Activated T-helper 17 cell treated with anti-CD3 and anti-CD28 coated beads, Interleukin-2, amount 50 U/mL, for 72 hours (primary cell): ENCODE results near the gene RLF. TPM values are rescaled to one million over a fixed set of nuclear protein-coding genes. Genes with fewer than 3 reads are reported as not detected.

ENCODE experiments used
- ATAC-seq: fragments of 150-1000 bp; cut with Tn5 transposase; replicated peaks from 2 replicates; pipeline ENCODE4 v1.10.0; 2021; ENCODE audit warnings: mild to moderate bottlenecking, moderate library complexity
- H3K27ac Mint-ChIP-seq: one replicate; pipeline ENCODE4 v1.8.0; 2022; ENCODE audit warnings: mixed read lengths
- H3K27me3 Mint-ChIP-seq: one replicate; pipeline ENCODE4 v1.8.0; 2022; ENCODE audit warnings: mixed read lengths
- H3K36me3 Mint-ChIP-seq: one replicate; pipeline ENCODE4 v1.8.0; 2022; ENCODE audit warnings: low read depth, mild to moderate bottlenecking, mixed read lengths
- H3K4me1 Mint-ChIP-seq: one replicate; pipeline ENCODE4 v1.8.0; 2022; ENCODE audit warnings: mixed read lengths
- H3K4me3 Mint-ChIP-seq: one replicate; pipeline ENCODE4 v1.8.0; 2022; ENCODE audit warnings: mild to moderate bottlenecking, mixed read lengths
- H3K9me3 Mint-ChIP-seq: one replicate; pipeline ENCODE4 v1.8.0; 2022; ENCODE audit warnings: mixed read lengths
- total RNA-seq, 2 donors: library from RNA; stranded (reverse); gene quantifications; one replicate each; pipeline ENCODE4 v1.2.3, GENCODE V29; 2022

The RLF gene, protein sequence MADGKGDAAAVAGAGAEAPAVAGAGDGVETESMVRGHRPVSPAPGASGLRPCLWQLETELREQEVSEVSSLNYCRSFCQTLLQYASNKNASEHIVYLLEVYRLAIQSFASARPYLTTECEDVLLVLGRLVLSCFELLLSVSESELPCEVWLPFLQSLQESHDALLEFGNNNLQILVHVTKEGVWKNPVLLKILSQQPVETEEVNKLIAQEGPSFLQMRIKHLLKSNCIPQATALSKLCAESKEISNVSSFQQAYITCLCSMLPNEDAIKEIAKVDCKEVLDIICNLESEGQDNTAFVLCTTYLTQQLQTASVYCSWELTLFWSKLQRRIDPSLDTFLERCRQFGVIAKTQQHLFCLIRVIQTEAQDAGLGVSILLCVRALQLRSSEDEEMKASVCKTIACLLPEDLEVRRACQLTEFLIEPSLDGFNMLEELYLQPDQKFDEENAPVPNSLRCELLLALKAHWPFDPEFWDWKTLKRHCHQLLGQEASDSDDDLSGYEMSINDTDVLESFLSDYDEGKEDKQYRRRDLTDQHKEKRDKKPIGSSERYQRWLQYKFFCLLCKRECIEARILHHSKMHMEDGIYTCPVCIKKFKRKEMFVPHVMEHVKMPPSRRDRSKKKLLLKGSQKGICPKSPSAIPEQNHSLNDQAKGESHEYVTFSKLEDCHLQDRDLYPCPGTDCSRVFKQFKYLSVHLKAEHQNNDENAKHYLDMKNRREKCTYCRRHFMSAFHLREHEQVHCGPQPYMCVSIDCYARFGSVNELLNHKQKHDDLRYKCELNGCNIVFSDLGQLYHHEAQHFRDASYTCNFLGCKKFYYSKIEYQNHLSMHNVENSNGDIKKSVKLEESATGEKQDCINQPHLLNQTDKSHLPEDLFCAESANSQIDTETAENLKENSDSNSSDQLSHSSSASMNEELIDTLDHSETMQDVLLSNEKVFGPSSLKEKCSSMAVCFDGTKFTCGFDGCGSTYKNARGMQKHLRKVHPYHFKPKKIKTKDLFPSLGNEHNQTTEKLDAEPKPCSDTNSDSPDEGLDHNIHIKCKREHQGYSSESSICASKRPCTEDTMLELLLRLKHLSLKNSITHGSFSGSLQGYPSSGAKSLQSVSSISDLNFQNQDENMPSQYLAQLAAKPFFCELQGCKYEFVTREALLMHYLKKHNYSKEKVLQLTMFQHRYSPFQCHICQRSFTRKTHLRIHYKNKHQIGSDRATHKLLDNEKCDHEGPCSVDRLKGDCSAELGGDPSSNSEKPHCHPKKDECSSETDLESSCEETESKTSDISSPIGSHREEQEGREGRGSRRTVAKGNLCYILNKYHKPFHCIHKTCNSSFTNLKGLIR (N-terminal part only)
- 10 to 100 TPM; 16.5 to 50.9 TPM for total RNA-seq

GRCh38 chr1:40161125-40161887 is at the start of gene RLF:
Gene RLF, plus strand, starts transcription at chr1:40161387. Its CDS starts 13 bp downstream, at chr1:40161400.
- H3K9me3 Mint-ChIP-seq, result no peaks in the 10 kb centered on the region
- peaks cover 14% of the 10 kb centered on the region for H3K4me1 Mint-ChIP-seq
- no peak within 1 kb of the TSS for H3K4me3 Mint-ChIP-seq
- H3K27me3 Mint-ChIP-seq, result no peaks in the 10 kb centered on the region
- ATAC-seq, result peak; percentile 89
- no peak within 1 kb of the TSS for H3K27ac Mint-ChIP-seq
- H3K36me3 Mint-ChIP-seq, result no peaks in the 10 kb centered on the region

DNA sequence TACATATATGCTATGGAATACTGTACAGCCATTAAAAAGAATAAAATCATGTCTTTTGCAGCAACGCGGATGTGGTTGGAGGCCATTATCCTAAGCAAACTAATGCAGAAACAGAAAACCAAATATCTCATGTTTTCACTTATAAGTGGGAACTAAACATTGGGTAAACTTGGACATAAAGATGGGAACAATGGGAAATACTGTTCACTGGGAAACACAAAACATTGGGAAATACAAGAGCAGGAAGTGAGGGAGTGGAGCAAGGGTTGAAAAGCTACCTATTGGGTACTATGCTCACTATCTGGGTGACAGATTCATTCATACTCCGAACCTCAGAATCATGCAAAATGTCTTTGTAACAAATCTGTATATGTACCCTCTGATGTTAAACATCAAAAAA is 46.8 kb upstream of the RLF start:
- H3K4me1 Mint-ChIP-seq, result no peaks in the 10 kb centered on the region
- peaks cover 13% of the 10 kb centered on the region for H3K9me3 Mint-ChIP-seq
- H3K4me3 Mint-ChIP-seq, result no peak overlapping the region
- no peak for ATAC-seq
- H3K36me3 Mint-ChIP-seq, result no peaks in the 10 kb centered on the region
- H3K27ac Mint-ChIP-seq, result no peak overlapping the region
- peaks cover 19% of the 10 kb centered on the region for H3K27me3 Mint-ChIP-seq

DNA sequence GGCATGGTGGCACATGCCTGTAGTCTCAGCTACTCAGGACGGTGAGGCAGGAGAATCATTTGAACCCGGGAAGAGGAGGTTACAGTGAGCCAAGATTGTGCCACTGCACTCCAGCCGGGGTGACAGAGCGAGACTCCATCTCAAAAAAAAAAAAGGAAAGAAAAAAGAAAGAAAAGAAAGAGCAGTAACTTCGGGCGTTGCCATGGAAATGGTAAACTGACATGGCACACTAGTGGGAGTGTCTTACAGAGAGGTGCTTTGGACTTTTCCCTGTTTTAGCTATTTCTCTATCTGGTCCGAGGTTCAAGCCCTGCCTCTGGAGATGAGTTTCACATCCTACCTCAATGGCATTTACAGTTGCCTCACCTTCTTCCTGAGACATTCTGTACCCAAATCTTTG is 41.1 kb upstream of the RLF start:
- no peak overlapping the region for H3K27ac Mint-ChIP-seq
- no peak for ATAC-seq
- H3K4me1 Mint-ChIP-seq, result no peaks in the 10 kb centered on the region
- H3K36me3 Mint-ChIP-seq, result no peaks in the 10 kb centered on the region
- H3K27me3 Mint-ChIP-seq, result peaks cover 4% of the 10 kb centered on the region
- H3K9me3 Mint-ChIP-seq, result no peaks in the 10 kb centered on the region
- H3K4me3 Mint-ChIP-seq, result no peak overlapping the region

- Mint-ChIP-seq H3K4me1 (no peaks in the 10 kb centered on the region), H3K36me3 (no peaks in the 10 kb centered on the region), H3K9me3 (no peaks in the 10 kb centered on the region), H3K27me3 (peaks cover 4% of the 10 kb centered on the region), H3K27ac (no peak overlapping the region), H3K4me3 (no peak overlapping the region)
- no peak for ATAC-seq
Measured at GRCh38 chr1:40122855-40123254, 38.3 kb upstream of the RLF start.

DNA sequence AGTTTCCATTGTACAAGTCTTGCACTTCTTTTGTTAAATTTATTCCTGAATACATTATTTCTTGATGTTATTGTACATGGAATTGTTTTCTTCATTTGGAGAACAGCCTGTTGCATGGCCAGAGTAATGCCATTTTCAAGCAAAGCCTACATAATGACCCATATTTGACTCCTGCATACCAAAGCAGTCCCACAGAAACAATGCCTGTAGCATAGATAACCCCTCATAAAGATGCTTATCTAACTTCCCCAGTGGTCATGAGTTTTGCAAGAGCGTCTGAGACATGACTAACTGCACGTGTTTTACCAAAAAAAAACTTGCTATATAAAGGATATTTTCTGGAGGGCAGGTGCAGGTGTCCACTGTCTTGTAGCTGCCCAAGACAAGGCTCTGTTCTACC is 30.3 kb upstream of the RLF start:
- no peak overlapping the region for H3K27ac Mint-ChIP-seq
- peaks cover 4% of the 10 kb centered on the region for H3K27me3 Mint-ChIP-seq
- ATAC-seq, result no peak
- no peaks in the 10 kb centered on the region for H3K36me3 Mint-ChIP-seq
- H3K9me3 Mint-ChIP-seq, result no peaks in the 10 kb centered on the region
- H3K4me1 Mint-ChIP-seq, result no peaks in the 10 kb centered on the region
- H3K4me3 Mint-ChIP-seq, result no peak overlapping the region

DNA sequence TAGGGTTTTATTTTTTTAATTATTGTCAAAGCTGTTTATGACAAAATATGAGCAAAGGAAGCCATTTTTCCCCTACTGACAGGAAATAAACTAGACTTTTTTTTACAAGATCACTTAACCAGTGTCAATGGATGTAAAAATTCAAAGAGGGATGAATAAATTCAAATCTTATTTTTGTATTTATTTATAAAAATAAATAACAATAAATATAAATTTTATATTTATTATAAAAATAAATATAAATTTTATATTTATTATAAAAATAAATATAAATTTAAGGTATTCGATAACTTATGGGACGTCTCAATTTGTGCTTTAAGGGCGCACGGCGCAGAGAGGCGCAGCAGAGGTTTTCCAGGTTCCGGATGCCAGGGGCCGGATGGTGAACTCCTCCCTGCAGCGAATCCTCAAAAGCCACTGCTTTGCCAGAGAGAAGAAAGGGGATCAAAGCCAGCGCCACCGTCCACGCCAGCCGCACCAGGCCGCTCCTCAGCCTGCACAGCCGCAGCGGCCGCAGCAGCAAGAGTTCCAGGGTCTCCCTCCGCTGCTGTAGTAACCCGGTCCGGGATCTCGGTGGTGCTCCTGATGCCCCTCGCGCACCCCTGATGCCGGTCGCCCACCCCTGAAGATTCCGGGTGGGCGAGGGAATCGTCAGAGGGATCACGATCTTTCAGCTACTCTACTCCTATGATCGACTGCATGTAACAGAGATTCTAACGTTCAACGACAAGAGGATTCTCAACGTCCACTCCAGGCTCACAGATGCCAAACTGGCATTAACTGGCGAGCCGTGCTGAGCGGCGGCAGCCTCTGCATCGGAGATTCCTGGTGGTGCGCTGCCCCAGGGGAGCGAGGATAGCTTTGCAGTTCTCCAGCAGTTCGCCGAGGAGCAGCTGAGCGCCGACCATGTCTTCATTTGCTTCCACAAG is 28.5 kb upstream of the RLF start:
- H3K4me3 Mint-ChIP-seq, result no peak overlapping the region
- no peaks in the 10 kb centered on the region for H3K4me1 Mint-ChIP-seq
- ATAC-seq, result no peak
- peaks cover 4% of the 10 kb centered on the region for H3K27me3 Mint-ChIP-seq
- H3K36me3 Mint-ChIP-seq, result no peaks in the 10 kb centered on the region
- H3K9me3 Mint-ChIP-seq, result no peaks in the 10 kb centered on the region
- no peak overlapping the region for H3K27ac Mint-ChIP-seq

DNA sequence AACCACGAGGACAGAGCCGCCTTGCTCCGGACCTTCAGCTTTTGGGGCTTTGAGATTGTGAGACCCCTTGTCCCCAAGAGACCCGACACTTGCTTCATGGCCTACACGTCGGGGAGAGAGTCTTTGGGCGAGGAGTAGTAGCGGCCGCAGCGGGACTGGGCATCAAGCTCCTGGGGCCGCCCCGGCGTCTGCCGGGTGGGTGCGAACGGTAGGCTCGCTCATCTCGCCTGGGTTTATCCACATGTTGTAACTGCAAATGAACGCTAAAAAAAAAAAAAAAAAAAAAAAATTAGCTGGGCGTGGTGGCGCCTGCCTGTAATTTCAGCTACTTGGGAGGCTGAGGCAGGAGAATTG is 27.9 kb upstream of the RLF start:
- Mint-ChIP-seq H3K36me3 (no peaks in the 10 kb centered on the region), H3K27ac (no peak overlapping the region), H3K9me3 (no peaks in the 10 kb centered on the region), H3K27me3 (peaks cover 4% of the 10 kb centered on the region), H3K4me3 (no peak overlapping the region), H3K4me1 (no peaks in the 10 kb centered on the region)
- ATAC-seq, result no peak

DNA sequence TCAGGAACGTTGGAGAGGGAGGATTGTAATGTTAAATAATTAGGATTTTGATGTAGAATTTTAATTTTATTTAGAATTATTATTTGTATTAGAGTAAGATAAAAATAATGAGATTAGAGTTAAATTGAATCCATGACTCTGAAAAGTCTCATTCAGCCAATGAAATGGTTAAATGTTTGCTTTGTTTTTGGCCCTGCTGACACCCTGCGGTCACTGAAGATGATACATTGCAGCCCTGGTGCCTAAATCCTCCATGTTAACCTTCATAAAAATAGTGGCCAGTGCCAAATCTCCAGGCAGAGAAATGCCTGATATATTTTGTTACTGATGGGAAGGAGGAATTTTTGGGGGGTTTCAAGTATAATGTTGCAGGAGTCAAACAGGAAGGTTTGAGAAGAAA is 27.3 kb upstream of the RLF start:
- no peak overlapping the region for H3K27ac Mint-ChIP-seq
- no peak for ATAC-seq
- H3K9me3 Mint-ChIP-seq, result no peaks in the 10 kb centered on the region
- H3K4me1 Mint-ChIP-seq, result no peaks in the 10 kb centered on the region
- no peaks in the 10 kb centered on the region for H3K36me3 Mint-ChIP-seq
- H3K4me3 Mint-ChIP-seq, result no peak overlapping the region
- peaks cover 4% of the 10 kb centered on the region for H3K27me3 Mint-ChIP-seq

- no peak for ATAC-seq
- Mint-ChIP-seq H3K9me3 (no peaks in the 10 kb centered on the region), H3K36me3 (no peaks in the 10 kb centered on the region), H3K4me3 (no peak overlapping the region), H3K4me1 (no peaks in the 10 kb centered on the region), H3K27me3 (peaks cover 9% of the 10 kb centered on the region), H3K27ac (peak overlapping the region; percentile 20)
Measured at GRCh38 chr1:40140211-40140973, 20.8 kb upstream of the RLF start.

GRCh38 chr1:40141878-40142535 is 19.2 kb upstream of the RLF start:
- Mint-ChIP-seq H3K27ac (no peak overlapping the region), H3K9me3 (no peaks in the 10 kb centered on the region), H3K27me3 (peaks cover 12% of the 10 kb centered on the region), H3K4me1 (no peaks in the 10 kb centered on the region), H3K36me3 (no peaks in the 10 kb centered on the region), H3K4me3 (no peak overlapping the region)
- ATAC-seq, result no peak

DNA sequence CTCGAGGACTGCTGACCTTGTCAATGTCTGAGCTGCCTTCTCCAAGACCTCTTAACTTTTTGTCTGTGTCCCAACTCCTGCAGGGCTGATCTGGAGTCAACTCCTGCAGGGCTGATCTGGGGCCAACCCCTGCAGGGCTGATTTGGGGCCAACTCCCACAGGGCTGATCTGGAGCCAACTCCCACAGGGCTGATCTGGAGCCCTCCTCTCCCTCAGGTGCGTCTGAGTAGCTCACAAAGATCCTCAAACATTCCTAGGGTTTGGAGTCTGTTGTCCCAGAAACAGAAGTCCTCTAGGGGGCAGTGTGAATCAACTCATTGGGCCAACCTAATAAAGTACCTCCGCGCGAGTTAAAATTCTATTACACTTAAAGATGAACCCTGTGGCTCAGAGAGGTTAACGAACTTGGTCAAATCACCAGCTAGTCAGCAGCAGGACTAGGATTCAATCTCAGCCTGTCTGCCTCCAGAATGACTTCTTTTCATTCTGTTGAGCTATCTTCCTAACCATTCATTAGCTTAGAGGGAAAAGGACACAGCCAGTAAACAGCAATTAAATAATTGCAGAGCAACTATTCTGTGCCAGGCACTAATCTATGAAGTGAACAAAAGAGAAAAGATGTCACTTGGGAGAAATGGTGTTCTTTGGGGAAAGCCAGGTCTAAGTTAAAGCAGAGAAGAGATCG is 17.2 kb upstream of the RLF start:
- no peak overlapping the region for H3K27ac Mint-ChIP-seq
- H3K4me3 Mint-ChIP-seq, result no peak overlapping the region
- H3K9me3 Mint-ChIP-seq, result no peaks in the 10 kb centered on the region
- H3K36me3 Mint-ChIP-seq, result no peaks in the 10 kb centered on the region
- peaks cover 5% of the 10 kb centered on the region for H3K4me1 Mint-ChIP-seq
- peak; percentile 89 for ATAC-seq
- peaks cover 27% of the 10 kb centered on the region for H3K27me3 Mint-ChIP-seq
